ENCODE data around the gene U2AF1L4.

DNA sequence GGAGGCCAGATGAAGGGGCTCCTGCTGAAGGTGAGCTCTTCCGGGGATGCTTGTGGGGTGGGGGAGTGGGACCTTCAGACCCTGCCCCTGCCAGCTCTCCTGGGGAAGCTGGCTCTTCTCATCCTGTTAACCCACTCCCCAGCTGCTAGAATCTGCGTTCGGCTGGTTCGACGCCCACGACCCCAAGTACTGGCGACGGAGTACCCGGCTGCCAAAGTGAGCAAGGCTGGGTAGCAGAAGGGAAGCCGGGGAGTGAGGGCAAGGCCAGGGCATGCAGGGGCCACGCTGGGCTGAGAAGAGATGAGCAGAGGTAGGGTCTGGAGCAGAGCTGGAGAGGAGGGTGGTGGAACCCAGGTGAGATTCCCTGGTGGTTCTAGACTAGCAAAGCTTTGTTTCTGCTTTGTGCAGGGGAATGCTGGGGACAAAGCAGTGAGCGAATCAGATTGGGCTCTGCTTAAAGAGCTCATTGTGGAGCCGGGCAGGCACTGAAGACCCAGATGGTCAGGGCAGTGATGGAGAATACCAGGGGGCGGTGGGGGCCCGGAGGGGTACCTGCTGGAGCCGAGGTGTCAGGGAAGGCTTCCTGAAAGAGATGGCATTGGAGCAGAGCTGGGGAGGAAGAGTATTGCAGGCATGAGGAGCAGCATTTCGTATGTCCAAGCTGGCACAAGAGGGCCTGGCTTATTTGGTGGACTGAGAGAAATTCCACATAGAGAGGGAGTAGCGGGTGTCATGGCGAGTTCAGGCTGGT is 17.1 kb downstream of the U2AF1L4 start:
- TF ChIP-seq, protein P1, sequence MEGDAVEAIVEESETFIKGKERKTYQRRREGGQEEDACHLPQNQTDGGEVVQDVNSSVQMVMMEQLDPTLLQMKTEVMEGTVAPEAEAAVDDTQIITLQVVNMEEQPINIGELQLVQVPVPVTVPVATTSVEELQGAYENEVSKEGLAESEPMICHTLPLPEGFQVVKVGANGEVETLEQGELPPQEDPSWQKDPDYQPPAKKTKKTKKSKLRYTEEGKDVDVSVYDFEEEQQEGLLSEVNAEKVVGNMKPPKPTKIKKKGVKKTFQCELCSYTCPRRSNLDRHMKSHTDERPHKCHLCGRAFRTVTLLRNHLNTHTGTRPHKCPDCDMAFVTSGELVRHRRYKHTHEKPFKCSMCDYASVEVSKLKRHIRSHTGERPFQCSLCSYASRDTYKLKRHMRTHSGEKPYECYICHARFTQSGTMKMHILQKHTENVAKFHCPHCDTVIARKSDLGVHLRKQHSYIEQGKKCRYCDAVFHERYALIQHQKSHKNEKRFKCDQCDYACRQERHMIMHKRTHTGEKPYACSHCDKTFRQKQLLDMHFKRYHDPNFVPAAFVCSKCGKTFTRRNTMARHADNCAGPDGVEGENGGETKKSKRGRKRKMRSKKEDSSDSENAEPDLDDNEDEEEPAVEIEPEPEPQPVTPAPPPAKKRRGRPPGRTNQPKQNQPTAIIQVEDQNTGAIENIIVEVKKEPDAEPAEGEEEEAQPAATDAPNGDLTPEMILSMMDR (IDR thresholded peaks at IDR 0.05) = no peak
- TF ChIP-seq EP300 (IDR thresholded peaks at IDR 0.05; ENCODE audit: low read depth) (no peak), POLR2AphosphoS5 (IDR thresholded peaks at IDR 0.05) (no peak)

Measured in transverse colon (tissue), 4 donors.